Measurements from ENCODE around the gene RFX2.
A peak's percentile ranks its signal among the peaks of the same experiment; 100 is the strongest.
"Not testable (repeated sequence)": the region's sequence is repeated elsewhere in the genome, so short reads cannot be mapped to it uniquely, and the experiment has no call there.

Gene RFX2

DNA sequence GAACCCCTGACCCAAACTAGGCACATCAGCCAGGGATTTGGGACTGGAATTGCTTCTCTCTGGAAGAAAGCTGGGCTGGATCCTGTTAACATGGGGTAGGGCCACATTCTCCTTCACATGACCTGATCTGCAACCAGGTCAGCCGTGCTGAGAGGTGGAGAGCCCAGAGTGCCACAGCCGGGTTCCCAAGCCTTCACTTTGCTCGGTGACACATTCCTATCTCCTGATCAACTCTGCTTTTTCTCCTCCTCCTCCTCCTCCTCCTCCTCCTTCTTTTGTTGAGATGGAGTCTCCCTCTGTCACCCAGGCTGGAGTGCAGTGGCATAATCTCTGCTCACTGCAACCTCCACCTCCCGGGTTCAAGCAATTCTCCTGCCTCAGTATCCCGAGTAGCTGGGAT, 124.5 kb downstream of the RFX2 start:
- not testable (repeated sequence) for DNase-seq

DNA sequence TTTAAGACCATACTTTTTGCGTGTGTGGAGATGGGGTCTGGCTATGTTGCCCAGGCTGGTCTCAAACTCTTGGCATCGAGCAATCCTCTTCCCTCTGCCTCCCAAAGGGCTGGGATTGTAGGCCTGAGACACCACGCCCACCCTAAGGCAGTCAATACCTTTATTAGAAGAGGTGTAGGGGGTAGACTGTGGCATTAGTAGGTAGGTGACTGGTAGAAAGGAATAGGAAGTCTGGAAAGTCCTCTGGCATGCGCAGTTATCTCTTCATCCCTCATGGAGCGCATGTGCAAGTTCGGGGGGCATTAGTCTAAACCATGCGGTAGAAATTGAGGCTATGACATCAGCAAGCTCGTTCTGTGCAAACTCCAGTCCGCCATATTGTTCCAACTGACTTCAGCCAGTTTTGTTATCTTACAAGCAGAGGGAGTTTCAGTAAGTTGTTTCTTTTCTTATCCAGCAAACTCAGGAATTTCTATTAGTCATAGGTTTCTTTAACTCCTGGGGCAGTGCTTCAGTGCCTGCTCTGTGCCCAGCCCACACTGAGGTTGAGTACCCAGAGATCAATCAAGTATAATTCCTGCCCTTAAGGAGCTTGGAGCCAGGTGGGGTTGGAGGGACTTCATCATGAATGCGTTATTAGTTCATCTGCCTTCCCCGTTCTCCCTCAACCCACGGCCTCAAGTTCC, 125.1 kb downstream of the RFX2 start:
- no peak for DNase-seq

DNA sequence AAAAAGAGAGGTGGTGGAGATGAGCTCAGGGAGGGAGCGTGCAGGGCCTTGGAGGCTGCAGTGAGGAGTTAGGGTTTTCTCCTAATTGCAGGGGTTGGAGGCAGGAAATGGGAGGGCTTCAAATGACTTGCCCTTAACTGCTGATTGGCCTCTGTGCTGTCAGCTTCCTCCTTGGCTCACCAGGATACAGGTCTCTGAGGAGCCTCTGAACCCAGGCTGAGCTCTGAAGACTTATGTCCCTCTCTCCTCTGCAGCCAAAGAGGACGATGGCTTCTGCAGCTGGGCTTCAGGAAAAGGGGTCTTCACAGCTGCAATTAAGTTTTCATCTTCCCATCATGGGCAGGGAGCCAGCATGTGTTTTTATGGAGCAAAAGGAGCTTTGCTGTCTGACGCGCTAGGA, 125.7 kb downstream of the RFX2 start:
- DNase-seq = no peak

DNA sequence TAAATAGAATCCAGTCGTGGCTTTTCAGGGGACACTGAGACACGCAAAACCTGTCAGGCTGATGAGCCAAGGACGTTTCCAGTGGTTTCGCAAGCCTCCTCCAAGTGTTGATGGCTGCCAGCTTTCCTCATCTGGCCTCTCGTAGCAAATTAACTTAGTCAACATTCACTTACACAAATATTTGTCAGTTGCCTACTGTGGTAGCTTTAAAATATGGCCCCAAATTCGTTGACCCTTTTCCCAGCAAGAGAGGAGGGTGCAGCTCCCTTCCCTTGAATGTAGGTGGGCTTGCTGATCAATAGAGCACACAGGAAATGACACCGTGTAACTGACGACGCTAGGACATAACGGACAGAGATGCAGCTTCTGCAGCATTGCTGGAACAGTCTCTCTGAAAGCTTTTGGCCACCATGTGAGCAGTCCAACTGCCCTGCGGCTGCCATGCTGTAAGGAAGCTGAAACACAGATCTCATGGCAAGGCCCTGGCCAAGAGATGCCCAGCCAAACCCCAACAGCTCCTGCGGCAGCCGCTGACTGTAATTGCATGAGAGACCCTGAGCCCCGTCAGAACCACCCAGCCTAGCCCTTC, 126.8 kb downstream of the RFX2 start:
- no peak for DNase-seq

DNA sequence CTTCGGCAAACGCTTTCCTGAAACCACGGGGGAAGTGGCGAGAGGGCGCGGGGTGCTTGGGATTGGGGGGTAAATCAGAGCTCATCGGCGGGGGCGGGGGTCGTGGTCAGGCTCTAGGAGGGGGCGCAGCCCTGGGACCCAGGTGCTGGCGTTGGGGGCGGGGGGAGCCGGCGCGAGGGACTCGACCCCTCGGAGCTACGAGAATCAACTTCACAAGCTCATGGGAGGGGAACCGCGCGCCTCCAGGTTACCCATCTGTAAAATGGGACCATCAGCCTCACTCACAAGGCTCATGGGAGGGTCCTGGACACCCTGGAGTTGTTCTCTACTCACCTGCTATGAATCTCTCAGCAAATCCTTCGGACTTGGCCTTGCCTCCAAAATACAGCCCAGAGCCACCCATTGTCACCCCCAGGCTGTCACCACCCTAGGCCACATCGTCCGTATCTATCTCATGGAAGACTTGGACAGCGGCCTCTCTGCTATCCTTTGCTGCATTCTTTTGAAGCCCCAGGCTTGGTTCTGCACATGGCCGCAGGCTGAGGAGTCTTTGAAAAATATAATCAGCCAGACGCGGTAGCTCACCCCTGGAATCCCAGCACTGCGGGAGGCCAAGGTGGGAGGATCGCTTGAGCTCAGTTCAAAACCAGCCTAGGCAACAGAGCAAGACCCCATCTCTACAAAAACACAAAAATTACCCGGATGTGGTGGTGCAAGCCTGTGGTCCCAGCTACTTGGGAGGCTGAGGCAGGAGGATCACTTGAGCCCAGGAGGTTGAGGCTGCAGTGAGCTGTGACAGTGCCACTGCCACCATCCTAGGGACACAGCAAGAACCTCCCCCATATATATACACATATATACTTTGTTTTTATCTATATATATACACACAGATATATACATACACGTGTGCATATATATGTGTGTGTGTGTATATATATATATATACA, 131.4 kb downstream of the RFX2 start:
- DNase-seq = no peak

DNA sequence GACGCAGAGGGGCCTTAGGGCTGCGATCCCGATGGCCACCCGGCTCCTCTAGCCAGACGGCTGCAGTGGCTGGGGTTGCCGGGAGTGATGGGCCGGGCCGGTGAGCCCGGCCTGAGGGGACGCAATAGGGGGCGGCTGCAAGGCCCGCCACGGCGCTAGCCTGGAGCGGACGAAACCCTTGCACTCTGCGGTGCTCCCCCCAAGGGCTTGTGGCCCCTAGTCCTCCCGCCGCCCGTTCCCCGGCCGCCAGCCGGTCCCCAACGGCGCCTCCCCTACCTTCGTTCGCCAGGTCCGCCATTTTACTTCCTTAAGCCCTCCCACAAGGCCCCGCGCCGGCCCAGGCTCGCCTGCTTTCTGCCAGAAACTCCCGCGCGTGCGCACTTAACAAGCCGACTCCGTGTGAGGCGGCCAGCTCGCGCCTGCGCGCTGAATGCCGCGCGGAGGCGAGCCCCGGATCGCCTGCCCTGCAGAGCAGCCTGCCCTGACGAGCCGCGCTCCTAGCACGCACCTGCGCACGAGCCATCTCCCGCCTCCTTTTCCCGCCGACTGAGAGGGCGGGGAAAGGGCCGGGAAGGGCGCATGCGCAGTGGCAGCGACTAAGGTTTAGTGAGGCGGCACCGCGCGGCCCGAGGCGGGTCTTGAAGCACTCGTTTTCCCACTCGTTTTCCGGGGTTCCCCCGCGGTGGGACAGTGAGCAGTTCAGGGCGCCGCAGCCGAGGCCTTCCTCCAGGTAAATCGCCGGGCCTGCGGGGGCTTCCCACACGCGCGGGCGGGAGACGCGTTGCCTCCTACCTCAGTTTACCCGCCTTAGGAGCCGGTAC, 132.3 kb downstream of the RFX2 start, which contains the start of gene RANBP3:
Gene RANBP3, minus strand, starts transcription at position 356 of the 821 bp plus-strand sequence. Its CDS starts 58 bp downstream, at position 298.
- DNase-seq = peak; percentile 99

DNA sequence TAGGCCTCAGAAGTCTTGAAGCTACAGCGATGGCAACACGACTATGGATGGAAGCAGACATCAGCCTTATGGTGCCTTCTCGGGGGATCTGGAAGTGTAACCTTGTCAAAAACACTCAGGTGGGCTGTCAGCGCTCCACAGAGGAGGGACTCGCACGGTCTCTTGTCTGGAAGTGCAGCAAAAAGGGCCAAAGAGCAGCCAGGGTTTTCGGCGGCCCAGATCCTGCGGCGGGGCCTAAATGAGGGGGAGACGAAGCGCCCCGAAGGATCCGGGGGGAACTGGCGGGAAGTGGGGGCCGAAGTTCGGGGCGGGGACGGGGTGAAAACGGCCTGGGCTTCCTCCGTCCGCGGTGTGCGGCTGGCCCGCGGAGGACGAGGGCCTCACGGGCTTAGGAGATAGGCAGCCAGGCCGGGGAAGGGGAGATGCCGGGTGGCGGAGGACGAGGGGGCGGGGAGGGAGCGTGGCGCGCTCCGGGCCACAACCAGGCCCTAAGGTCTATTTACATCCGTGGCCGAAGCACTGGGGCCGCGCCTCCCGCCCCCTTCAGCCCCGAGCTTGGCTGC, 133.0 kb downstream of the RFX2 start:
- DNase-seq = no peak

DNA sequence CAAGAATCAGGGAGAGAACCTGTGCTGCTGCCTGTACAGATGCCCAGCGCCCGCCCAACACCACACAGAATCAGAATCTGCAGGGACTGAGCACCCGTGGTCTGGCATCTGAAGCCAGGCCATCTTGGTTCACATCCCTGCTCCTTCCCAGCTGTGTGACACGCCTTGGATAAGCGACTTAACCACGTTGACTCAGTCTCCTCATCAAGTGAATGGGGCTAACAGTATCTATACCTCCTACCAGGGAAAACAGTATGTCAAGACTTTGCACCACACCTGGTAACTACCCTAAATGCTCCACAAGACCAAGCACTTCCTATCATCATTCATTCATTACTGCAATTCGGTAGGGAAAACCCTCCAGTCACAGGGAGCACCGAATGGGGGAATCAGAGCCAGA, 133.5 kb downstream of the RFX2 start:
- DNase-seq = no peak

DNA sequence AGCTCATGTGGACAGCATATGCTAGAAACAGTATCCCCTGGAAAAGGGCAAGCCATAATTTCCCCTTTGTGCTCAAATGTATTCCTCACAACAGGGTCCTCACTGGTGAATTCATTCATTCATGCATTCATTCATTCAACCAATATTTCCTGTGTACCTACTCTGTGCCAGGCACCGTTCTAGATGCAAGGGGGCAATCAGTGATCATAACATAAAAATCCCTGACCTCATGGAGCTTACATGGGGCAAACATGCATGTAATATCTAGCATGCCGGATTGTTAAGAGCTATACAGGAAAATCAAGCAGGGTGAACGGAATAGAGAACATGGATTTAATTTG, 134.9 kb downstream of the RFX2 start:
- DNase-seq = no peak

DNA sequence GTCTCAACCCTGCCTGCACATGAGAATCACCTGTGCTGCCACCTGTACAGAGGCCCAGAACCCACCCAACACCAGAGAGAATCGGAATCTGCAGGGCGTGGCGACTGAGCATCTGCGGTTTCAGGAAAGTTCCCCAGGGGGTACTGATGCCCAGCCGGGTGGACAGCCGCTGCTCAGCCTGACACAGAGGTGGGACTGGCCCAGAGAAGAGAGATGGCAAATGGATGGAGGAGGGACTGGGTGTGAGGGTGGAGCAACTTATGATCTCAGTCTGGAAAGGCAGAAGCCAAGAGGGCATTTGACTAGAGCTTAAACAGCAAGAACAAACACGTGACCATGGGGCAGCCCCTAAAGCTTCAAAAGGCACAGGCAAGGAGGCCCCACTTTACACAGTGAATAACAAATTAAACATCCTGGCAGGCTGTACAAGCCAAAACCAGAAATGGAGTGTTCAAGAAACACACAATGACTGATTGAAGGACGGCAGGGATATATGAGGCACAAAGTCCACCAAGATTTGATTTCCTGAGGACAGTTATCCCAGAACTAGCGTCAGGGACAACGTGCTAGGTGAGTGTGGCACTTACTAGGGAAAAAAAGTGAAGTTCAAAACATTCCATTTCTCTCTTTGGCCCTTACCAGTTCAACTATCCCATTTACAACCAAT, 135.4 kb downstream of the RFX2 start:
- peak; percentile 41 for DNase-seq

DNA sequence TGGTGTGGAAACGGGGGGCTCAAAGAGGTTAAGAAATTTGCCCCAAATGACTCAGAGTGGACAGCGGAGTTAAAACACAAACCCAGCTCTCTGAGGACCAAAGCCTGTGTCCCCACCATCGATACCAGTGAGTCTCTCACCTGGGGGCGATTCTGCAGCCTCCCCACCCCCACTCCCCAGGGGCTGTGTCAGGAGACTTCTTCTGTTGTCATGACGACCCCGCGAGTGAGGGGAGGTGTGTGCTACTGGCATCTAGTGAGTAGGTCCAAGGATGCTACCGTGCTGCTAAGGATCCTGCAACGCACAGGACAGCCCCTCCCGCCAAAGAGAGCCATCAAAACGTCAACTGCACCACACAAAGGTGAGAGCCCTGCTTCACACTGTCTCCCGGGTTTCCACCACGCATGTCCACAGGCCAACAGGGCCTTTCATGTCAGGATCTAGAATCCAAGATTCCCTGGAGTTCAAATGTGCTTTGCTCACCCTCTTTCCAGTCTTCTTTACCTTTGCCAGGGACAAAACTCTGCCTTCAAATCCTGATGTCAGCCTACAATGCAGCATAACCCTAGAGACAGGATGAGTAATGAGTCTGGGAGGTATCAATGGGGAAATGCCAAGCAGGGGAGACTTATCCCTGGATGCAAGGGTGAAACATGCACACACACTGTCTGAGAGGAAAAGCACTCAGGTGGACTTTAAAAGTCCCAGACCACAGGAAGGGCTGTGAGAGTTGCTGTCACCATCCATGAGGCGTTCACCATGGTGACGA, 136.2 kb downstream of the RFX2 start:
- no peak for DNase-seq

DNA sequence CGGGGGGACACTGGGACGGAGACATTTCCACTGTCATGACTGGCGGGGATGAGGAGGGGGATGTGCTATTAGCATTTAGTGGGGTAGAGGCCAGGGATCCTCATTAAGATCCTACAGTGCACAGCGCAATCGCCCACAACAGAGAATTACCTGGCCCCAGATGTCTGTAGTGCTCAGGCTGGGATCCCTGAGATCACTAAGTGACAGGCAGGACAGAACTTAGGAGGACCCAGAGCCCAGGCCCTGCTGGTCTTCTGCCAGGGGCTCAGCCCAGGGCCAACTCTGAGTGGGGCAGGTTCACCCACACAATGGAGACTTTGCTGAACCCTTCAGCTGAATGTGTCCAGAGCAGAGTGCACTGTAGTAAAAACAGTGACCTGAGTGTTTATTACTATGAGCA, 136.9 kb downstream of the RFX2 start:
- DNase-seq = no peak

DNA sequence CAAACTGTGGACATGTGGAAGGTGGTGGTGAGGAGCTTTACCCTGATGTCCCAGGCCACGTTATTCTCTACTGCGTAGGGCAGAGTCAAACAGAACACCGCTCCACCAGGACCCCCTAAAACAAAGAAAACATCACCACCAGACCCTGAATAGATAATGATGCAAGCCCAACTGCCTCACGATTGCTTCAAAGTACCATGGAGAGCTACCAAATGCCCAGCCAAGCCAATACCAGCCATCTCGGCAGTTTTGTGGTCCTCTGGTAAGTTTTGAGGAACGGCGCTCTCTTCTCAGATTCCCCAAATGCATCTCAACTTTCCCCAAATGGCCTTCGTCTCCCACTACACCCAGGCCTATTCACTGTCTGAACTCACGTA, 138.0 kb downstream of the RFX2 start:
- no peak for DNase-seq

DNA sequence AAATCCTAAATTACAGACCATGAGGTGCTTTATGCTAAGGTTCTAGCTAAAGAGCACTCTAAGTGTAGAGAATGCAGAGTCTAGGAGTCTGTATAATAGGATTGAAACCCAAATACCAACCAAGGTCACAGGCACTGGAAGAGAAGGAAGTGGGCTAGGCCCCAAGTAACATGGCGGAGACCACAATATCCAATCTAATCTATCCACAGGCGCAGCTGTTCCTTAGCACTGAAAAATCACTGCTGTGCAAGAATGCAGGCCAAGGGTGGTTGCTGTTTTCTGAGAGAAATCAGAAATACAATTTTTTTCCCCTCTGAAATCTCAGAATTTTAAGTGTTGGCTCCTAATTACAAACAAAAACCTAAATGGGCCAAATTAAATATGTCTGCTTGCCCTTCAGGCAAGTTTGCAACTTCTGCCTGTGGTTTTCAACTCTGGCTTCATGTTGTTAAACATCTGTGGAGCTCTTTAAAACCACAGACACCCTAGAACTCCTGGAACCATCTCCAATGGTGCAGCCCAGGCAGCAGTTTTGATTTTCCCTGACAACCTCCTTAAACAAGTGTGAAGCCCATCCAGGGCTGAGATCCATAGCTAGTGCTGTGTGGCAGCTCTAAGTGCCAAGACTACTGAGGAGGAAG, 138.5 kb downstream of the RFX2 start:
- no peak for DNase-seq

DNA sequence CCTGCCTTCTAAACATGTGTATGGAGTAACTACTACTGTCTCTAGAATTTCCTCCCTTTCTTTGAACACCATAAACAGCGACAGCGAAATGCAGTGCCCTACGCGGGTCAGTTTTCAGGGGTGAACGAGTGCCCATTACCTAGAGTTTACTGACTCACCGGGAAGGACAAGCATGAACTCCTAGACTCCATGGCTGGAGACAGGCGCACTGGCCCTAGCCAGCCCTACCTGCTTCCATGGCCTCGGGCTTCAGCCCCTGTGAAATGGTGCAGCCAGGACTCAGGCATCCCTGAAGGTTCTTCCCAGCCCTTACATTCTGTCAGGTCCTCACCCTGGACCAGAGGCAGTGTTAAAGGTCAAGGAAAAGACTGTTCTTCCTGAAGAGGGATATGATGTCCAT, 140.8 kb downstream of the RFX2 start:
- DNase-seq = no peak

DNA sequence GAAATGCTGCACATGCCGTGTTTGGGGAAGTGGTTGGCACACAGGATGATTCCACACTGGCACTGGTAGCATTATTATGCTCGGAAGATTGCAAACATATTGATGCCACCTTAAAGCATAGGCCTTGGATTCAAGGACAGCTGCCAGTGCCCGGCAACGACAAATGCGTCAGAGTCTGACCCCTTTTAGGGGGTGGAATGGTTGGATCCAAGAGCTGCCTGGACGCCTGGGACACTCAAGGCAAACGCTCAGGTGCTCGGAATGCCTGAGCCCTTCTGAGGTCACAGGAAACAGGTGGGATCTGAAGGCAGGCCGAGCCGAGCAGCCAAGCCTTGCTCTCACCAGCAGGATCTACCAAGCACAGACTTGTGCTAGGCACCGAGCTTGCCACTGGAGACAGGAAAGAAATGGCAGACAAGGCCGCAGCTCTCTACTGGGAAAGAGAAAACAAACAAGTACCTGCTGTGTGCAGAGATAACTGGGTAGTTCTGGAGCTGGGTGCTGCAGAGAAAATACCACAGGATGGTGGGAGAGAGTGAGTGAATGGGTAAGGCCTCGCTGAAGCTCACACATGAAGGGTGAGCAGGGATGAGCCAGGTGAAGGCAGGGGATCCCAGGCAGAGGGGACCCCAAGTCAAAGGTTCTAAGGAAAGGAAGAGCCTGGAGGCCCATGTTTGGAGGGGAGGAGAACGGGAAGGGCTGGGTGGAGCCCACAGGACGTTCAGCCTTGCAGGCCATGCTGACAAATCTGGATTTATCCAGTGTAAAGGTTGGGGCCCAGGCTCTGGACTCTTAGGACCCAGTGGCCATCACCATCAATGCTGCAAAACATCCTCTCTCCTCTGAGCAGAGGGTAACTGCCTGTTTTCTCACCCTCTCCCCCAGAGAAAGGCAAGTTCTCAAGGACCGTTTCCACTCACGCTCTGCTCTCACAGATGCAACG, 141.6 kb downstream of the RFX2 start:
- DNase-seq = no peak

DNA sequence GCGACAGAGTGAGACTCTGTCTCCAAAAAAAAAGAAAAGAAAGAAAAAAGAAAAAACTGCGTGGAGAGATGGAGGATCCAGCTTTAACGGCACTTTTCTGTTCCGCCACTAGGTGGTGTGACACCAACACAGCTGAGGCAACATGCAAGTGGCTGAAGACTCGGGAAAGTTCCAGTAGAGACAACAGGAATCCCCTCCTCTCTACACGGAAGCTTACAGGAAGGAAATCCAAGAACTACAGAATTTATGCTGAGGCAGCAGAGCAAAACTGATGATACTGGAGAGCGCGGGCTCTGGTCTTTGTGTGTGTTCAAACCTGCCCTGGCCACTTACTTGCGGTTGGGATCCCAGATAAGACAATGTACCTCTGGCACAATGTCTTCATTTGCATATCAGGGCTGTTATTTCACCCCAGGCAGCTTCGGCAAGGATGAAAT, 142.3 kb downstream of the RFX2 start:
- peak; percentile 74 for DNase-seq

DNA sequence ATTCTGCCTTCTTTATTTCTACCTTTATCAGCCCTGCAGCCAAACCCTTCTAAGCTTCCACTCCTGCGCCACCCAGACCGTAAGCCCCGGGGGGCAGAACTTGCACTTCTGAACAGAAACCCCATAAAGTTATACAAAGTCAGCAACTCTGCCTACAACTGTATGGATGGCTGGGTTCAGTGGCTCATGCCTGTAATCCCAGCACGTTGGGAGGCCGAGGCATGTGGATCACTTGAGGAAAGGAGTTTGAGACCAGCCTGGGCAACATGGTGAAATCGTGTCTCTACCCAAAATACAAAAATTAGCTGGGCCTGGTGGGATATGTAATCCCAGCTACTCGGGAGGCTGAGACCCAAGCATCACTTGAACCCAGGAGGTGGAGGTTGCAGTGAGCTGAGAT, 142.7 kb downstream of the RFX2 start:
- no peak for DNase-seq

DNA sequence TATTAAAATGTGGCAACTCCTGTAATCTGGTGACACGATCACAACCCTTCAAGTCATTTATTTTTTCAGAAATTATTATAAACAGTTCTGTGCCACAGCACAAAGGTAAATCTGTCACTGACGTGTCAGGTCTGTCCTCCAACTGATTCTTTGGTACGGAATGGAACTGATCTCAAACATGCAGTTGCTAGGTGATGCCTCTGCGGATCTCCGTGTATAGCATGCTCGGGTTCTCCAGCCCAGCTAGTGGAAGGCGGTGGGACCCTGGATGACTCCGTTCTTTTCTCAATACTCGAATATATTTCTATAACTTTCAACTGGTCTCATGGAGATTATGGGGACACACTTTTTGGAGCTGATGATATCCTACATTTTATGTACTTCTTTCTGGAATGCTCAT, 143.4 kb downstream of the RFX2 start:
- DNase-seq = no peak

DNA sequence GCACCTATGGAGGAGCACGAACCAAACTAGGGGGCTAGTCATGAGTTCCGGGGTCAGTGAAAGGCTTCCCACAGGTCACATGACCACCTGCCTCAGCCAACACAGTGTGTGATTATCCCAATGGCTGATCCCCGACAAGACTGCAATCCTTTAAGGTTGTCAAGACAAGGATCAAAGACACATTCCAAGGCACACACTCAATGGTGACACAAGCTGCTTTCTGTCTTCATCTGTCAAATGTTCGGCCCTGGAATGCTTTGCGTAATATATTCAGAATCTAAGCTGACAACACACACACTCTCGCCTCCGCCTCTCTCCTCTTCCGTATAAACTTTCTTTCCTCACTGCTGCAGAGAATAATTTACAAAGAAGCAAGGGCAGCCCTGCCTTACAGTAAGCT, 144.1 kb downstream of the RFX2 start:
- DNase-seq = no peak
